MM.1S (cell line): ENCODE data around the gene HSPG2.

ENCODE experiments used
- DNase-seq: peaks from one replicate; pipeline ENCODE4 v3.0.0-alpha.2; 2015
- H2AFZ ChIP-seq: fragments of 300-600 bp; sonication (generic); 2 replicates; pipeline ENCODE4 v1.6.0; 2016; ENCODE audit warnings: antibody characterized with exemption, low read length
- H3F3A ChIP-seq: fragments of 300-600 bp; sonication (generic); 2 replicates; pipeline ENCODE4 v1.6.1; 2016; ENCODE audit warnings: mild to moderate bottlenecking, antibody characterized with exemption, low read length, moderate library complexity, mixed read lengths; ENCODE audit not compliant: insufficient read depth
- H3K27ac ChIP-seq: fragments of 300-600 bp; sonication (generic); 2 replicates; pipeline ENCODE4 v1.5.1; 2016; ENCODE audit warnings: mild to moderate bottlenecking, low read length
- H3K27me3 ChIP-seq: fragments of 300-600 bp; sonication (generic); replicated peaks from 2 replicates; pipeline ENCODE4 v1.6.0; 2016; ENCODE audit warnings: low read length; ENCODE audit not compliant: insufficient read depth
- H3K36me3 ChIP-seq: fragments of 300-600 bp; sonication (generic); replicated peaks from 2 replicates; pipeline ENCODE4 v1.6.1; 2016; ENCODE audit warnings: mild to moderate bottlenecking, low read length, mixed read lengths; ENCODE audit not compliant: insufficient read depth
- H3K4me1 ChIP-seq: fragments of 300-600 bp; sonication (generic); 2 replicates; pipeline ENCODE4 v1.6.1; 2016; ENCODE audit warnings: low read length, mixed read lengths
- H3K4me2 ChIP-seq: fragments of 300-600 bp; sonication (generic); 2 replicates; pipeline ENCODE4 v1.6.0; 2016; ENCODE audit warnings: low read depth, low read length
- H3K4me3 ChIP-seq: fragments of 300-600 bp; sonication (generic); 2 replicates; pipeline ENCODE4 v1.5.1; 2016; ENCODE audit warnings: low read length, mixed read lengths
- H3K79me2 ChIP-seq: fragments of 300-600 bp; sonication (generic); 2 replicates; pipeline ENCODE4 v1.6.1; 2016; ENCODE audit warnings: mixed run types, low read length, mixed read lengths
- H3K9ac ChIP-seq: fragments of 300-600 bp; sonication (generic); 2 replicates; pipeline ENCODE4 v1.6.1; 2016; ENCODE audit warnings: low read length, mixed read lengths
- H3K9me2 ChIP-seq: fragments of 300-600 bp; sonication (generic); replicated peaks from 2 replicates; pipeline ENCODE4 v1.6.1; 2016; ENCODE audit warnings: mild to moderate bottlenecking, low read length, mixed read lengths; ENCODE audit not compliant: insufficient read depth
- H3K9me3 ChIP-seq: fragments of 300-600 bp; sonication (generic); replicated peaks from 2 replicates; pipeline ENCODE4 v1.6.1; 2016; ENCODE audit warnings: mild to moderate bottlenecking, low read length, mixed read lengths; ENCODE audit not compliant: insufficient read depth
- H4K20me1 ChIP-seq: fragments of 300-600 bp; sonication (generic); 2 replicates; pipeline ENCODE4 v1.6.1; 2016; ENCODE audit warnings: mild to moderate bottlenecking, low read length, moderate library complexity, mixed read lengths; ENCODE audit not compliant: insufficient read depth
- EZH2 ChIP-seq: fragments of 300-600 bp; sonication (generic); optimal IDR thresholded peaks from 2 replicates; pipeline ENCODE3; 2017; ENCODE audit warnings: low read depth, mild to moderate bottlenecking, antibody characterized with exemption, low read length, mixed read lengths
- EZH2phosphoT487 ChIP-seq: fragments of 300-600 bp; sonication (generic); IDR thresholded peaks from 2 replicates; pipeline ENCODE4 v1.6.1; 2018; ENCODE audit warnings: antibody characterized with exemption, low read length
- TF ChIP-seq, protein P1 (sequence below): fragments of 300-600 bp; sonication (generic); IDR thresholded peaks from 2 replicates; pipeline ENCODE4 v1.5.1; 2016; ENCODE audit warnings: antibody characterized with exemption, low read length, mixed read lengths

HSPG2 gene

DNA sequence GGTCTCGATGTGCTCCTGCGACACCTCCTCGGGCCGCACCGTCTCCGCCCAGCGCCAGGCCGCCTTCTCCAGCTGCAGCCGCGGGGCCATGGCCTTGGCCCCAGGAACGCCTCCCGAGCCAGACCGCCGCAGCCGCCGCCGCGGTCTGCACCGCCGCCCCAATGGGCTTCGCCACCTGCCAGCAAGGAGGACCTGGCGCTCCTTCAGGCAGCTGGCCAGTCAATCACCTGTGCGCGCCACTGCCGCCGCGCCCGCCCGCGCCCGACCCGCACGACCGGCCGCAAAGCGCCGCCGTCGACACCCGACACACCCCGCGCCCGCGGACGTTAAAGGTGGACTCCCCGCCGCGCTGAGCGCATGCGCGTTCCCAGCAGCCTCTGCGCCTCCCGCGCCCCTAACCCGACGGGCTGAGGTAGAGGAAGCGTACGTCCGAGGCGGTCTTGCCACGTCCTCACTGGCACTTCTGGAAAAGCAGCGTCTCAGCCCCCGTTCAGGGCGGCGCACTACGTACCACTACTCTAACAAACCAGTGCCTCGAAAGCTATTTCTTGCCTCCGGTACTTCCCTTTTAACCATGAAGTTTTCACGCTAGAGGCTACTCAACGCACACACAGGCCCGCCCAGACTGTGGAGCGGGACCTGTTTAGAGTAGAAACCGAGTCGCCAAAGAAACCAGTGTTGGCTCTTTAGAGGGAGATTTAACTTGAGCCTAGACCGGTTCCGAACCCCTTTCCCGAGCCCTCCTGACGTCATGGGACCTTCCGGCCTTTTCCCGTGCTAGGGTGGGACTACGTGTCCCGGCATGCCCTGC, 154.0 kb downstream of the HSPG2 start, which contains the start of gene USP48:
Gene USP48, minus strand, starts transcription at position 282 of the 811 bp plus-strand sequence. Its CDS starts 192 bp downstream, at position 90.
- peak; percentile 98 for DNase-seq
- Histone ChIP-seq H3K27ac (peak within 1 kb of the TSS; percentile 100), H3K9ac (peak within 1 kb of the TSS; percentile 100), H2AFZ (peak within 1 kb of the TSS; percentile 75), H3K79me2 (peaks cover 47% of the 10 kb centered on the region), H3K27me3 (no peaks in the 10 kb centered on the region), H3K4me3 (peak within 1 kb of the TSS; percentile 89), H3K4me1 (peaks cover 13% of the 10 kb centered on the region), H3F3A (peaks cover 24% of the 10 kb centered on the region), H3K9me3 (no peaks in the 10 kb centered on the region), H3K4me2 (peak within 1 kb of the TSS; percentile 95), H3K9me2 (no peaks in the 10 kb centered on the region), H3K36me3 (no peaks in the 10 kb centered on the region), H4K20me1 (peaks cover 11% of the 10 kb centered on the region; the same call in 1 of the 2 replicates)
- TF ChIP-seq EZH2phosphoT487: no peak
- no peak for TF ChIP-seq EZH2
- TF ChIP-seq, protein P1, sequence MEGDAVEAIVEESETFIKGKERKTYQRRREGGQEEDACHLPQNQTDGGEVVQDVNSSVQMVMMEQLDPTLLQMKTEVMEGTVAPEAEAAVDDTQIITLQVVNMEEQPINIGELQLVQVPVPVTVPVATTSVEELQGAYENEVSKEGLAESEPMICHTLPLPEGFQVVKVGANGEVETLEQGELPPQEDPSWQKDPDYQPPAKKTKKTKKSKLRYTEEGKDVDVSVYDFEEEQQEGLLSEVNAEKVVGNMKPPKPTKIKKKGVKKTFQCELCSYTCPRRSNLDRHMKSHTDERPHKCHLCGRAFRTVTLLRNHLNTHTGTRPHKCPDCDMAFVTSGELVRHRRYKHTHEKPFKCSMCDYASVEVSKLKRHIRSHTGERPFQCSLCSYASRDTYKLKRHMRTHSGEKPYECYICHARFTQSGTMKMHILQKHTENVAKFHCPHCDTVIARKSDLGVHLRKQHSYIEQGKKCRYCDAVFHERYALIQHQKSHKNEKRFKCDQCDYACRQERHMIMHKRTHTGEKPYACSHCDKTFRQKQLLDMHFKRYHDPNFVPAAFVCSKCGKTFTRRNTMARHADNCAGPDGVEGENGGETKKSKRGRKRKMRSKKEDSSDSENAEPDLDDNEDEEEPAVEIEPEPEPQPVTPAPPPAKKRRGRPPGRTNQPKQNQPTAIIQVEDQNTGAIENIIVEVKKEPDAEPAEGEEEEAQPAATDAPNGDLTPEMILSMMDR: no peak

DNA sequence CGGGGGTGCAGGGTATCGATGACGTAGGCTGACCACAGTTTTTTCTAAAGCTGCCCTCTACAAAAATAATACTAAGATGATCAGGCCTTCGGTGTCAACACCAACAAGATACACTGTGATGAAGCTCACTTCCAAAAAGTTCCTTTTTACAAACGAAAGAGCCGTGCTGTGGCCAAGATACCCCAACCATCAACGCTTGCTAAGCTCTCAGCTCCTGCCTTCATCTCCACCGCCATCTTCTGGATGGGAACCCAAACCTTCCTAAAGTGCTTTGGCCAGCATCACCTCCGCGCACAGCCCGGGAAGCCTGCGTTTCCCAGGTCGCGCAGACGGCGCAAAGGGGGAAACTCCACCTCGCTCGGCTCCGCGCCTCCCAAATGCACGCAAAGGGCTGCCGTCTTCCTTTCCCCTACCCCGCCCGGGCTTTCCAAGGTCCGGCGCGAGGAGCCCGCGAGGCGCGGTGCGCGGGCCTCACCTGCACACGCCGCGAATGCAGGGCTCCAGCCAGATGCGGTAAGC, 154.7 kb downstream of the HSPG2 start:
- no peaks in the 10 kb centered on the region for H3K27me3 ChIP-seq
- no peaks in the 10 kb centered on the region for H3K36me3 ChIP-seq
- peak overlapping the region; percentile 81 for H3K4me2 ChIP-seq
- no peaks in the 10 kb centered on the region for H3K9me2 ChIP-seq
- H2AFZ ChIP-seq: peak overlapping the region; percentile 40; the same call in 1 of the 2 replicates
- peaks cover 13% of the 10 kb centered on the region for H3K4me1 ChIP-seq
- peaks cover 24% of the 10 kb centered on the region for H3F3A ChIP-seq
- H4K20me1 ChIP-seq: peaks cover 14% of the 10 kb centered on the region
- DNase-seq: peak; percentile 75
- H3K4me3 ChIP-seq: peak overlapping the region; percentile 89
- H3K9me3 ChIP-seq: no peaks in the 10 kb centered on the region
- peak overlapping the region; percentile 100 for H3K27ac ChIP-seq
- H3K9ac ChIP-seq: peak overlapping the region; percentile 100
- H3K79me2 ChIP-seq: peaks cover 54% of the 10 kb centered on the region
- TF ChIP-seq EZH2phosphoT487: no peak
- TF ChIP-seq, protein P1: 0 out of 2 replicates have a peak, but pooled peaks have one; percentile 9

DNA sequence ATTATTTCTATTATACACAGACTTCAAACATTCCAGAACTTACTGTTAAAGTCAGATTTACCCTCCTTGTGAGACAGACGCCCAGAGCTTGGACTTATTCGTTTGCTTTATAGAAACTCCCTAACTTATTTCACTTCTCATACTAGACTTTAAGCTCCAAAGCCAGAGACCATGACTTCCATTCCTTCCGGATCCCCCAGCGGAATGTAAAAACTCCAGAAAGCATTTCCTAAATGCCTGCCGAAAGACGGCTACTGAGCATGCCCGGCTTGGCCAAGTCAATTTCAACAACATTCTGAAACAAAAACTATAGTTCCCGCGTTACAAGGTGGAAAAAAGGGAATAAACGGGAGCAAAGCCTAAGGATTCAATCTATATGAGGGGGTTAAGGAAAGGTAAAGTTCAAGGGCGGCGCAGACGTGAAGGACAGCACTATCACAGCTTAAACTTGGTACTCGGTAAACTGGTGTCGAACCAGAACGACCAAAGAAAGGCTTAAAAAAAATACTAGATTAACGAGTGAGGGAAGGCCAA, 155.2 kb downstream of the HSPG2 start:
- H3K4me1 ChIP-seq: peaks cover 13% of the 10 kb centered on the region
- H3K9me2 ChIP-seq: no peaks in the 10 kb centered on the region
- peak overlapping the region; percentile 81 for H3K4me2 ChIP-seq
- H3F3A ChIP-seq: peaks cover 24% of the 10 kb centered on the region
- H3K36me3 ChIP-seq: no peaks in the 10 kb centered on the region
- H2AFZ ChIP-seq: no peak overlapping the region
- peak overlapping the region; percentile 100 for H3K9ac ChIP-seq
- H3K27me3 ChIP-seq: no peaks in the 10 kb centered on the region
- peaks cover 59% of the 10 kb centered on the region for H3K79me2 ChIP-seq
- H3K4me3 ChIP-seq: peak overlapping the region; percentile 89
- peaks cover 19% of the 10 kb centered on the region for H4K20me1 ChIP-seq
- TF ChIP-seq EZH2phosphoT487: no peak
- TF ChIP-seq, protein P1: no peak
- TF ChIP-seq EZH2: no peak
- no peaks in the 10 kb centered on the region for H3K9me3 ChIP-seq
- no peak for DNase-seq
- peak overlapping the region; percentile 100 for H3K27ac ChIP-seq
